K562 (cell line): ENCODE results near the gene KDM4C. TPM values are rescaled to one million over a fixed set of nuclear protein-coding genes. Genes with fewer than 3 reads are reported as not detected.

Experiments used
- ATAC-seq: fragments of 200-7000 bp; cut with Tn5 transposase; 3 replicates; pipeline ENCODE4 v1.9.1; 2020; ENCODE audit warnings: moderate library complexity
- BruUV-seq: library from RNA; stranded (reverse); fragments of 400-500 nt; replicated peaks from 2 replicates; lab custom pipeline; 2021; lab: Mats Ljungman, UMichigan
- CTCF ChIA-PET: fragments of 300-600 bp; formaldehyde crosslinking; extraction: SDS; loops from one replicate; lab custom pipeline; 2021; ENCODE audit warnings: low intra/inter-chr PET ratio; lab: Yijun Ruan, JAX
- POLR2A ChIA-PET: fragments of 300-600, 350-650 bp; sonication (Branson Sonifier 250); formaldehyde crosslinking; extraction: SDS; loops from one replicate; lab custom pipeline; 2021; ENCODE audit warnings: antibody characterized with exemption, inconsistent platforms; lab: Yijun Ruan, JAX
- DNase-seq, 4 experiments: peaks; one replicate each; pipeline versions ENCODE4 v3.0.0 to v3.0.0-alpha.2; 2011 to 2018; ENCODE audit warnings: low spot score in 3 of 4, mixed read lengths in 3 of 4; ENCODE audit errors: extremely low read depth in 1 of 4
- FAIRE-seq: peaks from 2 replicates; lab custom pipeline; 2011; peaks lifted over from hg19 to GRCh38; lab: Jason Lieb, UNC
- H2AFZ ChIP-seq: 2 replicates; pipeline ENCODE4 v1.6.0; 2011; ENCODE audit warnings: low read depth, low read length, control low read depth, inconsistent platforms
- H3K27ac ChIP-seq: fragments of 200-600 bp; 3 replicates; pipeline ENCODE4 v1.8.0; 2011; ENCODE audit warnings: low read depth, mild to moderate bottlenecking, control low read depth, inconsistent platforms, low read length, moderate library complexity, mixed read lengths; ENCODE audit errors: extremely low read depth
- H3K27me3 ChIP-seq, 2 experiments: fragments of 300-600 bp in 1 of 2; 2 replicates in 1 of 2; 3 replicates in 1 of 2; pipeline versions ENCODE4 v1.6.0 to v1.8.0; 2011; ENCODE audit warnings: inconsistent platforms in 2 of 2, low read length in 2 of 2, mild to moderate bottlenecking in 1 of 2, mixed read lengths in 1 of 2, moderate library complexity in 1 of 2; ENCODE audit not compliant: control insufficient read depth in 2 of 2, insufficient read depth in 2 of 2
- H3K36me3 ChIP-seq: fragments of 300-600 bp; 3 replicates; pipeline ENCODE4 v1.8.0; 2011; ENCODE audit warnings: mild to moderate bottlenecking, low read length, inconsistent platforms; ENCODE audit not compliant: control insufficient read depth, insufficient read depth
- H3K4me1 ChIP-seq, 2 experiments: fragments of 200-600 bp in 1 of 2; replicated peaks in 1 of 2; 2 replicates in 1 of 2; 3 replicates in 1 of 2; pipeline versions ENCODE4 v1.5.1 to v1.8.0; 2011; ENCODE audit warnings: inconsistent platforms in 2 of 2, low read length in 2 of 2, mild to moderate bottlenecking in 1 of 2, mixed read lengths in 1 of 2, moderate library complexity in 1 of 2; ENCODE audit not compliant: control insufficient read depth in 2 of 2, insufficient read depth in 2 of 2
- H3K4me2 ChIP-seq: 2 replicates; pipeline ENCODE4 v1.6.1; 2011; ENCODE audit warnings: low read length, control low read depth, inconsistent platforms, mixed read lengths; ENCODE audit not compliant: insufficient read depth
- H3K4me3 ChIP-seq: fragments of 200-600 bp; sonication (generic), shearing (Covaris generic); 2 replicates; pipeline ENCODE4 v1.5.1; 2016; ENCODE audit warnings: control low read depth, inconsistent platforms
- H3K79me2 ChIP-seq: fragments of 200-600 bp; 3 replicates; pipeline ENCODE4 v1.8.0; 2011; ENCODE audit warnings: low read length, inconsistent platforms; ENCODE audit not compliant: control insufficient read depth, insufficient read depth
- H3K9ac ChIP-seq, 2 experiments: 2 replicates each; pipeline versions ENCODE4 v1.6.0 to v1.6.1; 2011; ENCODE audit warnings: low read depth in 2 of 2, low read length in 2 of 2, control low read depth in 1 of 2, inconsistent platforms in 1 of 2, mild to moderate bottlenecking in 1 of 2, mixed read lengths in 1 of 2; ENCODE audit not compliant: insufficient read depth in 1 of 2
- H3K9me1 ChIP-seq: one replicate; pipeline ENCODE4 v1.6.0; 2011; ENCODE audit warnings: inconsistent platforms, mild to moderate bottlenecking, low read length, moderate library complexity; ENCODE audit not compliant: control insufficient read depth, insufficient read depth
- H3K9me3 ChIP-seq: replicated peaks from 2 replicates; pipeline ENCODE4 v1.5.1; 2011; ENCODE audit warnings: low read depth, low read length, inconsistent platforms; ENCODE audit not compliant: control insufficient read depth, insufficient read depth
- H4K20me1 ChIP-seq: replicated peaks from 2 replicates; pipeline ENCODE4 v1.6.1; 2011; ENCODE audit warnings: low read length, inconsistent platforms, mixed read lengths; ENCODE audit not compliant: control insufficient read depth, insufficient read depth
- AFF4 ChIP-seq: sonication (generic); formaldehyde crosslinking; IDR thresholded peaks from 2 replicates; pipeline ENCODE4 v1.8.0; 2023; ENCODE audit warnings: mild to moderate bottlenecking, missing genetic modification reagents
- ARID1B ChIP-seq: fragments of 450-650 bp; IDR thresholded peaks from 2 replicates; pipeline ENCODE4 v1.6.1; 2016; ENCODE audit warnings: antibody characterized with exemption, mild to moderate bottlenecking, inconsistent platforms
- CBFA2T3 ChIP-seq: fragments of 450-650 bp; IDR thresholded peaks from 2 replicates; pipeline ENCODE4 v1.6.1; 2017
- CEBPB ChIP-seq: fragments of 450-650 bp; IDR thresholded peaks from 2 replicates; pipeline ENCODE4 v1.6.1; 2016; ENCODE audit warnings: missing genetic modification characterization, missing compliant biosample characterization
- CREB5 ChIP-seq: fragments of 250-450 bp; sonication (Bioruptor Pico); IDR thresholded peaks from 2 replicates; pipeline ENCODE4 v1.5.0; 2020; ENCODE audit warnings: mild to moderate bottlenecking
- CSDE1 ChIP-seq, 2 experiments: fragments of 450-650 bp; IDR thresholded peaks; 2 replicates each; pipeline ENCODE4 v1.6.1; 2016; ENCODE audit warnings: mild to moderate bottlenecking in 1 of 2
- ELF2 ChIP-seq: fragments of 250-450 bp; sonication (Bioruptor Pico); IDR thresholded peaks from 2 replicates; pipeline ENCODE4 v1.5.0; 2021; ENCODE audit warnings: mild to moderate bottlenecking
- GATA2 ChIP-seq: sonication (generic); formaldehyde crosslinking; IDR thresholded peaks from 2 replicates; pipeline ENCODE4 v1.4.0; 2020; ENCODE audit warnings: mild to moderate bottlenecking, missing genetic modification reagents
- NELFE ChIP-seq: IDR thresholded peaks from 2 replicates; pipeline ENCODE4 v1.6.1; 2011; ENCODE audit warnings: mild to moderate bottlenecking; ENCODE audit not compliant: insufficient read depth, insufficient read length
- POLR3G ChIP-seq: IDR thresholded peaks from 2 replicates; pipeline ENCODE4 v1.6.1; 2011; ENCODE audit not compliant: insufficient read length, insufficient replicate concordance; ENCODE audit errors: extremely low read depth
- RBM34 ChIP-seq: fragments of 200-400 bp; formaldehyde crosslinking; IDR thresholded peaks from 2 replicates; pipeline ENCODE4 v1.6.1; 2018; ENCODE audit warnings: low read length, borderline replicate concordance; ENCODE audit not compliant: insufficient read depth
- SP2 ChIP-seq: IDR thresholded peaks from 2 replicates; pipeline ENCODE4 v1.6.1; 2011; ENCODE audit warnings: mild to moderate bottlenecking, low read depth, low read length, moderate library complexity; ENCODE audit not compliant: poor library complexity, severe bottlenecking; ENCODE audit errors: extremely low read depth
- TAF1 ChIP-seq: IDR thresholded peaks from 2 replicates; pipeline ENCODE4 v1.6.1; 2011; ENCODE audit warnings: mild to moderate bottlenecking, low read length, moderate library complexity; ENCODE audit not compliant: insufficient read depth, control insufficient read depth, severe bottlenecking; ENCODE audit errors: extremely low read depth
- ZFX ChIP-seq: sonication (generic); formaldehyde crosslinking; IDR thresholded peaks from 2 replicates; pipeline ENCODE4 v1.8.0; 2022; ENCODE audit warnings: mild to moderate bottlenecking, missing genetic modification reagents, moderate library complexity
- ZNF23 ChIP-seq: fragments of 250-450 bp; sonication (Bioruptor Pico); IDR thresholded peaks from 2 replicates; pipeline ENCODE4 v1.4.0; 2020; ENCODE audit warnings: mild to moderate bottlenecking
- ZNF24 ChIP-seq: fragments of 450-650 bp; IDR thresholded peaks from 2 replicates; pipeline ENCODE4 v1.6.1; 2016
- ZNF280B ChIP-seq: fragments of 250-450 bp; sonication (Bioruptor Pico); IDR thresholded peaks from 2 replicates; pipeline ENCODE4 v1.5.1; 2021; ENCODE audit warnings: mild to moderate bottlenecking
- WGBS: fragments of 100-300 bp; shearing (Covaris generic); methylation state at CpG from one replicate; pipeline ENCODE4 v1.1.6; 2016; ENCODE audit warnings: low coverage, mixed read lengths; ENCODE audit not compliant: insufficient coverage; ENCODE audit errors: missing lambda C conversion rate; 5-methylcytosine and 5-hydroxymethylcytosine counted together
- in situ Hi-C: fragments of 300-500 bp; cut with MboI; formaldehyde crosslinking; loops from 4 replicates; pipeline ENCODE4 v1.15.0; 2018; ENCODE audit warnings: inconsistent platforms, mixed read lengths
- intact Hi-C: fragments of 100-400 bp; cut with micrococcal nuclease; formaldehyde crosslinking; loops from 2 replicates; pipeline ENCODE4 v1.14.2; 2022
- polyA plus RNA-seq, 8 experiments: library from polyadenylated mRNA; depleted of rRNA in 4 of 8; stranded (reverse) in 5 of 8; unstranded in 3 of 8; fragments of >200 nt; fragmentation: Nextera tagmentation in 2 of 8; fragmentation: Illumina TruSeq in 1 of 8; extraction: Ambion mirVana in 2 of 8; extraction: Trizol in 1 of 8; gene quantifications; 2 replicates each; pipeline versions ENCODE4 v1.2.1 to v1.2.3, GENCODE V29; 2011 to 2014; ENCODE audit warnings: inconsistent platforms in 1 of 8, missing spikeins in 1 of 8
- total RNA-seq, 7 experiments: library from RNA; depleted of rRNA in 6 of 7; stranded (reverse); fragments of >200 nt in 6 of 7; fragmentation: Illumina TruSeq in 2 of 7; extraction: Trizol in 2 of 7; gene quantifications; 2 replicates each; pipeline versions ENCODE4 v1.2.1 to v1.2.3, GENCODE V29; 2011 to 2021; ENCODE audit warnings: low replicate concordance in 1 of 7

The KDM4C gene
- total and polyA plus RNA-seq, 9 of the 15 experiments (the other 6 are each of a cell fraction or from before 2014, with no cell fraction given), result 5.4 to 17.0 (median 12.6) TPM

GRCh38 chr9:6764011-6764410 is 6.2 kb downstream of the KDM4C start:
- Histone ChIP-seq H3K36me3 (no peaks in the 10 kb centered on the region), H3K4me2 (no peak overlapping the region), H3K4me3 (no peak overlapping the region), H3K27me3 (no peaks in the 10 kb centered on the region), H3K9me1 (no peaks in the 10 kb centered on the region), H3K9ac (no peak overlapping the region), H3K4me1 (peaks cover 4 to 11% of the 10 kb centered on the region in 2 experiments; a peak in 3 of 5 replicates), H4K20me1 (peaks cover 3% of the 10 kb centered on the region; the same call in 1 of the 2 replicates), H3K9me3 (no peaks in the 10 kb centered on the region), H3K79me2 (peaks cover 83% of the 10 kb centered on the region), H2AFZ (no peak overlapping the region), H3K27ac (no peak overlapping the region)
- CTCF ChIA-PET, result no interaction called here
- intact Hi-C loops (no loop called here), in situ Hi-C loops (no loop called here)
- no TSS peak for BruUV-seq
- POLR2A ChIA-PET, result no interaction called here
- WGBS, result 100% methylated on average over 2 of the region's 2 CpGs
- DNase-seq, result no peak
- no peak for FAIRE-seq
- ATAC-seq, result no peak
- no peak for TF ChIP-seq CEBPB (tag)
- TF ChIP-seq CSDE1 (IDR thresholded peaks at IDR 0.05), result no peak
- TF ChIP-seq NELFE, result no peak
- TF ChIP-seq CBFA2T3, result no peak
- no peak for TF ChIP-seq ELF2 (CRISPR knock-in tag)
- TF ChIP-seq AFF4, result no peak
- TF ChIP-seq GATA2, result no peak
- no peak for TF ChIP-seq ZNF23
- TF ChIP-seq ZNF24, result no peak
- TF ChIP-seq TAF1, result no peak
- TF ChIP-seq CREB5 (CRISPR knock-in tag), result no peak
- TF ChIP-seq RBM34, result no peak
- TF ChIP-seq ZNF280B (CRISPR knock-in tag), result no peak
- TF ChIP-seq POLR3G, result no peak
- TF ChIP-seq ZFX (CRISPR knock-in tag), result no peak
- no peak for TF ChIP-seq SP2
- TF ChIP-seq ARID1B, result no peak
